HEK293 (cell line): ENCODE measurements around the gene TOM1.

ENCODE experiments used
- CTCF ChIA-PET: fragments of 350-600 bp; formaldehyde crosslinking; extraction: SDS; loops from one replicate; lab custom pipeline; 2021; ENCODE audit warnings: antibody characterized with exemption; lab: Yijun Ruan, JAX
- POLR2A ChIA-PET: fragments of 300-600 bp; formaldehyde crosslinking; extraction: SDS; loops from one replicate; lab custom pipeline; 2020; ENCODE audit warnings: antibody characterized with exemption, inconsistent platforms; lab: Yijun Ruan, JAX
- H3K27ac ChIP-seq: fragments of 200-500 bp; sonication (Bioruptor generic); 2 replicates; pipeline ENCODE4 v1.5.1; 2014; ENCODE audit warnings: low read depth, low read length, control low read depth, inconsistent platforms; ENCODE audit errors: extremely low read depth
- H3K36me3 ChIP-seq, 2 experiments: fragments of 200-500 bp in 1 of 2; sonication (Bioruptor generic) in 1 of 2; 1 replicate in 1 of 2; 2 replicates in 1 of 2; pipeline ENCODE4 v1.5.1; 2014 to 2017; ENCODE audit warnings: inconsistent platforms in 2 of 2, low read length in 2 of 2; ENCODE audit not compliant: control insufficient read depth in 2 of 2, insufficient read depth in 1 of 2
- H3K4me1 ChIP-seq: fragments of 200-500 bp; sonication (Bioruptor generic); 2 replicates; pipeline ENCODE4 v1.5.1; 2014; ENCODE audit warnings: mild to moderate bottlenecking, low read length, inconsistent platforms; ENCODE audit not compliant: control insufficient read depth, insufficient read depth
- H3K4me3 ChIP-seq: 2 replicates; pipeline ENCODE4 v1.5.1; 2011; ENCODE audit warnings: low read depth, mild to moderate bottlenecking, control low read depth, low read length, moderate library complexity
- H3K9me3 ChIP-seq: fragments of 200-500 bp; sonication (Bioruptor generic); 2 replicates; pipeline ENCODE4 v1.5.1; 2014; ENCODE audit warnings: low read depth, low read length, inconsistent platforms; ENCODE audit not compliant: control insufficient read depth, insufficient read depth
- ATF2 ChIP-seq: fragments of 450-650 bp; formaldehyde crosslinking; IDR thresholded peaks from 2 replicates; pipeline ENCODE4 v1.5.1; 2016; ENCODE audit warnings: missing biosample characterization, missing genetic modification characterization, low read depth
- INSM2 ChIP-seq: fragments of 450-650 bp; formaldehyde crosslinking; IDR thresholded peaks from 2 replicates; pipeline ENCODE4 v1.5.1; 2016; ENCODE audit warnings: missing biosample characterization, missing genetic modification characterization
- KLF1 ChIP-seq: fragments of 450-650 bp; formaldehyde crosslinking; IDR thresholded peaks from 2 replicates; pipeline ENCODE4 v1.5.1; 2016; ENCODE audit warnings: missing biosample characterization, missing genetic modification characterization
- REPIN1 ChIP-seq: fragments of 450-650 bp; formaldehyde crosslinking; IDR thresholded peaks from 2 replicates; pipeline ENCODE4 v1.5.1; 2017; ENCODE audit warnings: missing biosample characterization, missing genetic modification characterization, low read depth
- WT1 ChIP-seq: fragments of 450-650 bp; formaldehyde crosslinking; IDR thresholded peaks from 2 replicates; pipeline ENCODE4 v1.5.1; 2016; ENCODE audit warnings: missing biosample characterization, missing genetic modification characterization
- ZBTB17 ChIP-seq: fragments of 450-650 bp; formaldehyde crosslinking; IDR thresholded peaks from 2 replicates; pipeline ENCODE4 v1.5.1; 2016; ENCODE audit warnings: missing biosample characterization, missing genetic modification characterization
- ZNF169 ChIP-seq: fragments of 450-650 bp; formaldehyde crosslinking; IDR thresholded peaks from 2 replicates; pipeline ENCODE4 v1.5.1; 2016; ENCODE audit warnings: missing biosample characterization, missing genetic modification characterization
- ZNF221 ChIP-seq: fragments of 450-650 bp; formaldehyde crosslinking; IDR thresholded peaks from 2 replicates; pipeline ENCODE4 v1.5.1; 2017; ENCODE audit warnings: missing biosample characterization, missing genetic modification characterization, borderline replicate concordance
- ZNF248 ChIP-seq: fragments of 450-650 bp; formaldehyde crosslinking; IDR thresholded peaks from 2 replicates; pipeline ENCODE4 v1.5.1; 2017; ENCODE audit warnings: missing biosample characterization, missing genetic modification characterization
- ZNF292 ChIP-seq: fragments of 450-650 bp; formaldehyde crosslinking; IDR thresholded peaks from 2 replicates; pipeline ENCODE4 v1.5.1; 2016; ENCODE audit warnings: low read depth, missing biosample characterization, missing genetic modification characterization, borderline replicate concordance
- ZNF544 ChIP-seq: fragments of 450-650 bp; formaldehyde crosslinking; IDR thresholded peaks from 2 replicates; pipeline ENCODE4 v1.5.0; 2017; ENCODE audit warnings: missing biosample characterization, missing genetic modification characterization
- ZNF600 ChIP-seq: fragments of 450-650 bp; formaldehyde crosslinking; IDR thresholded peaks from 2 replicates; pipeline ENCODE4 v1.5.1; 2016; ENCODE audit warnings: missing biosample characterization, missing genetic modification characterization
- ZNF621 ChIP-seq: fragments of 450-650 bp; formaldehyde crosslinking; IDR thresholded peaks from 2 replicates; pipeline ENCODE4 v1.5.1; 2017; ENCODE audit warnings: missing biosample characterization, missing genetic modification characterization
- ZNF629 ChIP-seq: fragments of 450-650 bp; formaldehyde crosslinking; IDR thresholded peaks from 2 replicates; pipeline ENCODE4 v1.5.1; 2017; ENCODE audit warnings: missing biosample characterization, missing genetic modification characterization
- ZNF654 ChIP-seq: fragments of 450-650 bp; formaldehyde crosslinking; IDR thresholded peaks from 2 replicates; pipeline ENCODE4 v1.5.1; 2016; ENCODE audit warnings: low read depth, missing biosample characterization, missing genetic modification characterization
- ZNF768 ChIP-seq: fragments of 450-650 bp; formaldehyde crosslinking; IDR thresholded peaks from 2 replicates; pipeline ENCODE4 v1.5.1; 2018; ENCODE audit warnings: missing biosample characterization, mild to moderate bottlenecking, missing genetic modification characterization
- TF ChIP-seq, protein P1 (sequence below): fragments of 450-650 bp; formaldehyde crosslinking; IDR thresholded peaks from 2 replicates; pipeline ENCODE4 v1.5.1; 2016; ENCODE audit warnings: missing biosample characterization, missing genetic modification characterization
- TF ChIP-seq, protein P2 (sequence below): fragments of 450-650 bp; formaldehyde crosslinking; IDR thresholded peaks from 2 replicates; pipeline ENCODE4 v1.5.1; 2016; ENCODE audit warnings: missing biosample characterization, missing genetic modification characterization, low read depth
- TF ChIP-seq, protein P3 (sequence below): fragments of 450-650 bp; IDR thresholded peaks from 2 replicates; pipeline ENCODE4 v1.5.1; 2018; ENCODE audit warnings: missing biosample characterization, mild to moderate bottlenecking, missing genetic modification characterization

Gene TOM1

DNA sequence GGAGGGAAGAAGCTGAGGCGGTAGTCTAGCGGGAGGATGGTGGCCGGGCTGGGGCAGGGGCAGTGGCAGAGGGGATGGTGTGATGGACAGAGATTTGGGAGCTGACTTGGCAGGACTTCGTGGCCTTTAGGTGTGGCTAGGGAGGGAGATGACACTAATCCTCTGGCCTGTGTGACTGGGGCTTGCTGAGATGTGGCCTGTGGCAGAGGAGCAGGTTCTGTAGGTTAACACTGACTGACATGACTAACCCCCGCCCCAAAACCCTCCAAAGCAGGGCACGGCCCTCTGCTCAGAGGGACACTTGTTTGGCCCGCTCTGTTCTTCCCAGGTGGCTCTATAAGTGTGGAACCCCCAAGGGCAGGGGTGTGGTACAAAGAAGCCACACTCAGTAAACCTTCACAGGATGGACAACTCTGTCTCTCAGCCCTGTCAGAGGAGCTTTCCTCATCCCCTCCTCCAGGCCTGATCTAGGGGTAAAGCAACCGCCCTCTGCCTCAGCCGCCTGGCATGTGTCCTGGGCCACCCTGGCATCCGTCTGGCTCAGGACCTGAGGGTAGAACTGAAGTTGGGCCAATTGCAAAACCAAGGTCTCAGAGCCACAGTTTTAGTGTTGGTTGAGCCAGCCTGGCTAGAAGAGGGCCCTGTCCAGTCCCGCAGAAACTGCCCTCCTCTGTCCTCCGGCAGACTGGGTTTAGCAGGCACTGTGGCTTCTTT lies 15.6 kb downstream of the TOM1 start (continued):
- TF ChIP-seq INSM2 (tag by site-specific recombination) (no peak), ZNF600 (no peak)

DNA sequence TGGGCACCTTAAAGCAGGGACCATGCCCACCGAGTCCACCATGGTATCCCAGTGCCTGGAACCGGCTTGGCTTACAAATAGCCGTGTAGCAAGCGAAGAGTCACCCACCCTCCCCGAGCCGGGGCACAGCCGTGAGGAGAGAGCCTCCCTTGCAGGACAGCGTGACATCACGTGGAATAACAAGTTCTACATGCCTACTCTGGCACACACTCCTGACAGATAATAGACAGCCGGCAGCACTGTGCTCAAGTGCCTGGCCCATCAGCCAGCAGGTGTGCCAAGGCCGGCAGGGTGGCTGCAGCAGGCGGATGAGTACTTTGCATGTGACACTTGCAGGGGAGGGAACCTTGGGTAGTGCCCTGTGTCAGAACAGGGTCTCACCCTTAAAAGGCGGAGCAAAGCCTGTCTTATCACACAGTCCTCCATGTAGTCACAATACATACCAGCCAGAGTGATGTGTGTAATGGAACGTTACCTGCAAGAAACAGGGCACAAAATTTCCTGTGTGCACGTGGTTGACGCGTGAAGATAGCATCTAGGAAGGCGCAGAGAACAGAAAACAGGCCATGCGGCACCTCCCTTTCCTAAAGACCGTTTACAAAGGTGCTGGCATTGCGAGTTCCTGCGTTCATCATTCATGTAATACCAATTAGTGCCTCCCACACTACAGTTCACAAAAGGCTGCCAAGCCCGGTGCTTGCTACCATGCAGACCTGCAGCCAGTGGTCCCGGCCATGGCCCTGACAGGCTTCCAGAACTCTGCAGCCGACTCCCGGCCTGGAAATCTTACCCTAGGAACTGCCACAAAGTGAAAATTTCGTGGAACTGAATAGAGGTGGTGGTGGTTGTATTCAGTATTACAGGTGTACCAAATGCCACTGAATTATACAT lies 16.4 kb downstream of the TOM1 start:
- Histone ChIP-seq H3K4me1 (0 out of 2 replicates have a peak, but pooled peaks cover 4% of the 10 kb centered on the region), H3K36me3 (peaks cover 0 to 33% of the 10 kb centered on the region in 2 experiments; a peak in 1 of 3 replicates), H3K4me3 (no peak overlapping the region), H3K9me3 (no peaks in the 10 kb centered on the region), H3K27ac (no peak overlapping the region)
- ChIA-PET CTCF (no interaction called here), POLR2A (no interaction called here)
- TF ChIP-seq, protein P1, sequence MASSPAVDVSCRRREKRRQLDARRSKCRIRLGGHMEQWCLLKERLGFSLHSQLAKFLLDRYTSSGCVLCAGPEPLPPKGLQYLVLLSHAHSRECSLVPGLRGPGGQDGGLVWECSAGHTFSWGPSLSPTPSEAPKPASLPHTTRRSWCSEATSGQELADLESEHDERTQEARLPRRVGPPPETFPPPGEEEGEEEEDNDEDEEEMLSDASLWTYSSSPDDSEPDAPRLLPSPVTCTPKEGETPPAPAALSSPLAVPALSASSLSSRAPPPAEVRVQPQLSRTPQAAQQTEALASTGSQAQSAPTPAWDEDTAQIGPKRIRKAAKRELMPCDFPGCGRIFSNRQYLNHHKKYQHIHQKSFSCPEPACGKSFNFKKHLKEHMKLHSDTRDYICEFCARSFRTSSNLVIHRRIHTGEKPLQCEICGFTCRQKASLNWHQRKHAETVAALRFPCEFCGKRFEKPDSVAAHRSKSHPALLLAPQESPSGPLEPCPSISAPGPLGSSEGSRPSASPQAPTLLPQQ (tag by site-specific recombination), result no peak
- no peak for TF ChIP-seq ZNF629 (tag by site-specific recombination)
- TF ChIP-seq ZBTB17 (tag by site-specific recombination), result no peak
- no peak for TF ChIP-seq REPIN1 (tag by site-specific recombination)
- no peak for TF ChIP-seq ZNF248 (tag by site-specific recombination)
- TF ChIP-seq, protein P2, sequence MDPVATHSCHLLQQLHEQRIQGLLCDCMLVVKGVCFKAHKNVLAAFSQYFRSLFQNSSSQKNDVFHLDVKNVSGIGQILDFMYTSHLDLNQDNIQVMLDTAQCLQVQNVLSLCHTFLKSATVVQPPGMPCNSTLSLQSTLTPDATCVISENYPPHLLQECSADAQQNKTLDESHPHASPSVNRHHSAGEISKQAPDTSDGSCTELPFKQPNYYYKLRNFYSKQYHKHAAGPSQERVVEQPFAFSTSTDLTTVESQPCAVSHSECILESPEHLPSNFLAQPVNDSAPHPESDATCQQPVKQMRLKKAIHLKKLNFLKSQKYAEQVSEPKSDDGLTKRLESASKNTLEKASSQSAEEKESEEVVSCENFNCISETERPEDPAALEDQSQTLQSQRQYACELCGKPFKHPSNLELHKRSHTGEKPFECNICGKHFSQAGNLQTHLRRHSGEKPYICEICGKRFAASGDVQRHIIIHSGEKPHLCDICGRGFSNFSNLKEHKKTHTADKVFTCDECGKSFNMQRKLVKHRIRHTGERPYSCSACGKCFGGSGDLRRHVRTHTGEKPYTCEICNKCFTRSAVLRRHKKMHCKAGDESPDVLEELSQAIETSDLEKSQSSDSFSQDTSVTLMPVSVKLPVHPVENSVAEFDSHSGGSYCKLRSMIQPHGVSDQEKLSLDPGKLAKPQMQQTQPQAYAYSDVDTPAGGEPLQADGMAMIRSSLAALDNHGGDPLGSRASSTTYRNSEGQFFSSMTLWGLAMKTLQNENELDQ (tag by site-specific recombination), result no peak
- no peak for TF ChIP-seq ZNF654 (tag by site-specific recombination)
- TF ChIP-seq ZNF768 (tag by site-specific recombination), result no peak

GRCh38 chr22:35316751-35317150 lies 17.1 kb downstream of the TOM1 start:
- Histone ChIP-seq H3K4me3 (no peak overlapping the region), H3K36me3 (peaks cover 0 to 37% of the 10 kb centered on the region in 2 experiments; a peak in 1 of 3 replicates), H3K27ac (no peak overlapping the region), H3K4me1 (0 out of 2 replicates have a peak, but pooled peaks cover 4% of the 10 kb centered on the region), H3K9me3 (no peaks in the 10 kb centered on the region)
- CTCF ChIA-PET, result interaction anchor here (0.6 kb wide), 1 partner anchor 395 kb away, joined by 4 read pairs; no protein-coding TSS in a partner anchor
- POLR2A ChIA-PET, result no interaction called here
- TF ChIP-seq KLF1 (tag by site-specific recombination), result no peak
- TF ChIP-seq, protein P3, sequence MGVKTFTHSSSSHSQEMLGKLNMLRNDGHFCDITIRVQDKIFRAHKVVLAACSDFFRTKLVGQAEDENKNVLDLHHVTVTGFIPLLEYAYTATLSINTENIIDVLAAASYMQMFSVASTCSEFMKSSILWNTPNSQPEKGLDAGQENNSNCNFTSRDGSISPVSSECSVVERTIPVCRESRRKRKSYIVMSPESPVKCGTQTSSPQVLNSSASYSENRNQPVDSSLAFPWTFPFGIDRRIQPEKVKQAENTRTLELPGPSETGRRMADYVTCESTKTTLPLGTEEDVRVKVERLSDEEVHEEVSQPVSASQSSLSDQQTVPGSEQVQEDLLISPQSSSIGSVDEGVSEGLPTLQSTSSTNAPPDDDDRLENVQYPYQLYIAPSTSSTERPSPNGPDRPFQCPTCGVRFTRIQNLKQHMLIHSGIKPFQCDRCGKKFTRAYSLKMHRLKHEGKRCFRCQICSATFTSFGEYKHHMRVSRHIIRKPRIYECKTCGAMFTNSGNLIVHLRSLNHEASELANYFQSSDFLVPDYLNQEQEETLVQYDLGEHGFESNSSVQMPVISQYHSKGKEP (tag by site-specific recombination), result no peak
- TF ChIP-seq ZNF169 (tag by site-specific recombination), result no peak
- TF ChIP-seq WT1 (tag by site-specific recombination), result no peak
- TF ChIP-seq ZNF221 (tag by site-specific recombination), result no peak
- no peak for TF ChIP-seq ATF2
- TF ChIP-seq ZNF621, result no peak
- no peak for TF ChIP-seq ZNF292 (tag by site-specific recombination)
- TF ChIP-seq ZNF544 (tag by site-specific recombination), result no peak
